ENCODE measurements around the gene TFAP2A. TPM values are rescaled to one million over a fixed set of nuclear protein-coding genes. Genes with fewer than 3 reads are reported as not detected.

TFAP2A gene
- total RNA-seq, 4 donors from 2014 or later: 0.20 to 1.2 (median 0.66) TPM; not detected in 1

- H3K27ac ChIP-seq: no peak overlapping the region
- DNase-seq (ENCODE audit: low spot score in 2 of 2): no peak
- H3K4me3 ChIP-seq: no peak overlapping the region
- H3K9me3 ChIP-seq: no peaks in the 10 kb centered on the region
- TF ChIP-seq EP300 (IDR thresholded peaks at IDR 0.05) (no peak), CTCF (IDR thresholded peaks at IDR 0.05) (no peak), POLR2A (IDR thresholded peaks at IDR 0.05) (no peak)
- peaks cover 0 to 37% (median 5%) of the 10 kb centered on the region in 4 donors for H3K4me1 ChIP-seq
- H3K27me3 ChIP-seq: peaks cover 0 to 69% of the 10 kb centered on the region in 2 donors
- no peaks in the 10 kb centered on the region for H3K36me3 ChIP-seq
- 35 to 61% methylated on average over 13 to 18 of the region's 26 CpGs for WGBS, 2 donors
These were observed 33.1 kb downstream of the TFAP2A start for GRCh38 chr6:10381830-10382208.

- Histone ChIP-seq H3K4me1 (peaks cover 0 to 38% (median 5%) of the 10 kb centered on the region in 4 donors), H3K27me3 (peaks cover 0 to 64% of the 10 kb centered on the region in 2 donors), H3K4me3 (no peak overlapping the region), H3K27ac (no peak overlapping the region), H3K36me3 (no peaks in the 10 kb centered on the region), H3K9me3 (no peaks in the 10 kb centered on the region)
- WGBS, 2 donors: 19 to 26% methylated on average over 24 to 34 of the region's 34 CpGs
- DNase-seq (ENCODE audit: low spot score in 2 of 2): no peak
- TF ChIP-seq EP300 (IDR thresholded peaks at IDR 0.05) (no peak), POLR2A (IDR thresholded peaks at IDR 0.05) (no peak), CTCF (IDR thresholded peaks at IDR 0.05) (peak in 1 of 5 experiments; percentile 5)
These were observed 33.6 kb downstream of the TFAP2A start for GRCh38 chr6:10381133-10381829.

GRCh38 chr6:10375391-10375969 lies 39.4 kb downstream of the TFAP2A start:
- H3K4me1 ChIP-seq: peaks cover 0 to 15% (median 5%) of the 10 kb centered on the region in 4 donors
- TF ChIP-seq CTCF (IDR thresholded peaks at IDR 0.05) (no peak), EP300 (IDR thresholded peaks at IDR 0.05) (no peak)
- 59 to 60% methylated on average over 4 of the region's 4 CpGs for WGBS, 2 donors
- H3K27ac ChIP-seq: peak overlapping the region in 1 of 4 donors; percentile 60
- DNase-seq (ENCODE audit: low spot score in 2 of 2): no peak
- no peak overlapping the region for H3K4me3 ChIP-seq
- peaks cover 0 to 6% of the 10 kb centered on the region in 2 donors for H3K27me3 ChIP-seq
- no peaks in the 10 kb centered on the region for H3K9me3 ChIP-seq
- H3K36me3 ChIP-seq: no peaks in the 10 kb centered on the region

- TF ChIP-seq POLR2A (IDR thresholded peaks at IDR 0.05) (no peak), EP300 (IDR thresholded peaks at IDR 0.05) (no peak), CTCF (IDR thresholded peaks at IDR 0.05) (no peak)
- WGBS, 2 donors: 21 to 34% methylated on average over 3 of the region's 3 CpGs
- no peaks in the 10 kb centered on the region for H3K9me3 ChIP-seq
These were observed 41.1 kb downstream of the TFAP2A start for GRCh38 chr6:10373642-10374359.

GRCh38 chr6:10369896-10370295 lies 45.0 kb downstream of the TFAP2A start:
- no peak overlapping the region for H3K4me3 ChIP-seq
- H3K27me3 ChIP-seq: no peaks in the 10 kb centered on the region
- TF ChIP-seq EP300 (IDR thresholded peaks at IDR 0.05): no peak
- no peak for TF ChIP-seq POLR2A (IDR thresholded peaks at IDR 0.05)
- no peak for TF ChIP-seq CTCF (IDR thresholded peaks at IDR 0.05)
- peaks cover 0 to 10% (median 5%) of the 10 kb centered on the region in 4 donors for H3K4me1 ChIP-seq
- H3K9me3 ChIP-seq: no peaks in the 10 kb centered on the region
- WGBS, 2 donors: 97% methylated on average over 5 of the region's 5 CpGs
- no peak overlapping the region for H3K27ac ChIP-seq
- DNase-seq (ENCODE audit: low spot score in 2 of 2): no peak
- H3K36me3 ChIP-seq: no peaks in the 10 kb centered on the region

More at GRCh38 chr6:10373642-10374359, 41.1 kb downstream of the TFAP2A start:
- Histone ChIP-seq H3K4me3 (no peak overlapping the region), H3K27ac (peak overlapping the region in 1 of 4 donors; percentile 36), H3K36me3 (no peaks in the 10 kb centered on the region), H3K27me3 (no peaks in the 10 kb centered on the region), H3K4me1 (peaks cover 0 to 15% (median 5%) of the 10 kb centered on the region in 4 donors)
- DNase-seq (ENCODE audit: low spot score in 2 of 2): no peak
